NCI-H774 (cell line): ENCODE data around the gene FKTN.

Experiments
- DNase-seq: peaks from one replicate; lab custom pipeline; 2025; lab: John Stamatoyannopoulos, UW

Gene FKTN

DNA sequence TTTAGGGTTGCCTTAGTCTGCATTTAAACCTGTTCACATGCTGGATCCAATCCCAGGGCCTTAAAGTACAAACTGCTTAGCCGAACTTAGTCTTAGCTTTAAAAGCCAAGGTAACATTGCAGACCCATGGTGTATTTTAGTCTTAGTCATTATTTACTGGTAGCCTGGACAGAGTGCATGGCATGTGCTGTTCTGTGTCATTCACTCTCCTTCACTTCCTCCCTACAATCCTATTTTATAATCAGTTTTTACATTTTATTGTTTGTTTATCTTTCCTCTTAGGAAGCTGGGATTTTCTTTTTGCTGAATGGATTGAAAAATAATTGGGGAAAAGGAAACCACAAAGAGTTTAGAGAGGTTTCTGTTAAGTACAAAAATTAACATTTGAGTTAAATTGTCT, 74.9 kb downstream of the FKTN start:
- no peak for DNase-seq

DNA sequence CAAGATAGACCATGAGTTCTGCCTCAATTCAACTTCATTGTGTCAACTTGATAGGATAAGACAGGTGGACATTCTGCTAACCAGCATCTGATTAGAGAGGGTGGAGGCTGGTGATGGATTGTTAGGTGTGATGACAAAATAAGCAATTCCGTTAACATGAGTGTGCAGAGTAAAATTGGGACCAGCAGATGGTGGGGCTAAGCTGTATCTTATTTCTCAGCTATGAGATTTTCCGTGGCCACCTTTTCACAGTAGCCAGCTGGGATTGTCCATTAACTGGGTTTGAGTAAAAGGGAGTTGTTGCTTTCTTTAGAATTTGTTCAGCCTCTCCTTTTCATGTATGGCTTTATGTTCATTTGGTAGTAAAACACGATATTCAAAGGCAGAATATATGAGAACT, 75.5 kb downstream of the FKTN start:
- no peak for DNase-seq

DNA sequence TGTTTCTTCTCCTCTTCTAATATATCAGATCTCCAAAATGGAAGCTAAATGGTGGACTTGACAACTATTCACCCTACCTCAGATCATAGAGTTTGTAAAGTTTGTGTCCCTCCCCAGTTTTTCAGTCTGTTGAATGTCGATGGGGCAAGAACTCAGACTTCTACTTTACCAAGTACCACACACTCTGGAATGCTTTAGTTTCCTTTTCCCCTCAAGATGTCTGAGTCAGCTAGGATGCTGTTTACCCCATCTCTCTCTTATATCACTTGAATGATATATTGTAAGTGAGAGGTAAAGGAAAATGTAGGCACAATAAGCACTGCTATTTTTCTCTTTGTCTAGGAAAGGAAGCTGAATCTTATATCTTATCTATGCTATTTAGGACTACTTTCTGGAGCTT, 78.4 kb downstream of the FKTN start:
- DNase-seq = no peak

DNA sequence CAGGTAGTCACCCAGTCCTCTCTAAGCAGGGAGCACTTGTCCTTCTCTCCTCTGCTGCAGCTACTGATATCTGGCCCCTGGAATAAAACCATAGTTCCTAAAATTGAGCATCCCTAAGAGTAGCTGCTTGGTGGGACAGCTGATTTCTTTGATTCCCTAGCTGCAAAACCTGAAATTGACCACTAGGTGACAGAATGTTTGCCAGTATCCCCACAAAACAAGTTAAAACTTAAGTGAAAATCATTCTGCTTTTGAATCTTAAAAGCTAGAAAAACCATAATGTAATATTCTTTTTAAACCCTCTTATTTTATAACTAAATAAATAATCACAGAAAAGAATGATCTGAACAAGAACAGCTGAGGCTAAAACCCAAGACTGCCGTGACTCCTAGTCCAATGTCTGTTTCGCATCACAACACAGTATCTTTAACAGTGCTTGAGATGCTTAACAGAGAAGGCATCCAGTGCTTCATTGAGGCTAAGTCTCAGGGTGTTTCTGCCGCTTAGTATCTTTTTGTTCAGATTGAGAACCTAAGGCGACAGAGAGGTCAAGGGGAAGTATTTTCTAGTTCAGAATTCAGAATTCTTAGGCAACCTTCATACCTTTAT, 80.0 kb downstream of the FKTN start:
- DNase-seq = no peak

DNA sequence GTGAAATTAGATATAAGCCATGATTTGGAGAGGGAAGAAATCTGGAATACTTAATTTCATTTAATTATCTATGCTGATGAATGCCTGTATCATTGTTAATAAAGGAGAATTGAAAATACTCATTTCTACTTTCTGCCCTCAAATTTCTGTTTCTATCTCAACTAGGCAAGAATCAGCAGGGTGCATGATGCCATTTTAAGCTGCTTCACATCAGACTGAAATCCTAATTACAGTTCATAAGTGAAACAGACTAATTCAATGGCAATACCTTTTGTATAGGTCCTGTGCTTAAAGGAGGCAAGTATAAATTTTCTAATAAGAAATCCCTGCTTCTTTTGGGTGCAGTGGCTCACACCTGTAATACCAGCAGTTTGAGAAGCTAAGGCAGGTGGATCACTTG, 82.0 kb downstream of the FKTN start:
- no peak for DNase-seq

DNA sequence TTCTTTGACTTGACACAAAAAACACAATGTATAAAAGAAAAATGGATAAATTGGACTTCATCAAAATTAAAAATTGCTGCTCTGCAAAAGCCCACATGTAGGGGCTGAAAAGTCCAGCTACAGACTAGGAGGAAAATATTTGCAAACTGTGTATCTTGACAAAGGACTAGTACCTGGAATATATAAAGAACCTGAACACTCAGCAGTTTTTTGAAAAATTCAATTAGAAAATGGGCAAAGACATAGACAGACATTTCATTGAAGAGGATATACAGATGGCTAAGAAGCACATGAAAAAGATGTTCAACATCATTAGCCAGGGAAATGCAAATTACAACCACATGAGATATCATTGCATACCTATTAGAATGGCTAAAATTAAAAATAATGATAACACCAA, 85.9 kb downstream of the FKTN start:
- no peak for DNase-seq

DNA sequence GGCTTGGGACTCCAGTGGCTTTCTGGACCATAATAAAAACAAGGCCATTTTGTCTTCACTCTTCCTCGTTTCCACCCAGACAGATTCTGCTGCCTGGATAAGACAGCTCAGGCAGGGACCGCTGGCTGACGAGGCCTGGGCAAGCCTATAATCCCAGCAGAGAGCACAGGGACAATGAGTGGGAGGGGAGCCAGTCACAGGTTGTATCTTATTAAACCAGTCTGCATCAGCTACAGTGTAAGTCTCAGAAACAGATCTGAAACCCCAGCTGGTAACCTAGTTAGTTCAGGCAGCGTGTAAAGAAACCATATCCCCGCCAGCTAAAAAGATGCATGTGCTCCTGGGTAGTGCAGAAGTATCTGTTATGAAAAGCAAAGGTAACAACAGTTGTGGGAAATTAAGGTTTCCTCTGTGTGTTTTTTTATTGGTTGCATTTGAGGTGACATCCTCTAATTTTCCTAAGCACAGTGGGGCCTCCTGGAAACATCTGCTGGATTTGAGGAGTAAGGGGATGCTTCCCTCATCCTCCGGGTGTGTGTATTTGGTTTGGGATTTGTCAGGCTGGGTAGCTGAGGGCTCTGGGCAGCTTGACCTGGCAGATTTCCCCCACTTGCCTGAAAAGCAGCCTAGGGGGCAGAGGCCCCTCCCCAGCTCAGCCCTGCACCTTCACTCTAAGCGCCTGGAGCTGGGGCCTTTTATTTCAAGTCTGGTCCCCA, 89.1 kb downstream of the FKTN start:
- no peak for DNase-seq

DNA sequence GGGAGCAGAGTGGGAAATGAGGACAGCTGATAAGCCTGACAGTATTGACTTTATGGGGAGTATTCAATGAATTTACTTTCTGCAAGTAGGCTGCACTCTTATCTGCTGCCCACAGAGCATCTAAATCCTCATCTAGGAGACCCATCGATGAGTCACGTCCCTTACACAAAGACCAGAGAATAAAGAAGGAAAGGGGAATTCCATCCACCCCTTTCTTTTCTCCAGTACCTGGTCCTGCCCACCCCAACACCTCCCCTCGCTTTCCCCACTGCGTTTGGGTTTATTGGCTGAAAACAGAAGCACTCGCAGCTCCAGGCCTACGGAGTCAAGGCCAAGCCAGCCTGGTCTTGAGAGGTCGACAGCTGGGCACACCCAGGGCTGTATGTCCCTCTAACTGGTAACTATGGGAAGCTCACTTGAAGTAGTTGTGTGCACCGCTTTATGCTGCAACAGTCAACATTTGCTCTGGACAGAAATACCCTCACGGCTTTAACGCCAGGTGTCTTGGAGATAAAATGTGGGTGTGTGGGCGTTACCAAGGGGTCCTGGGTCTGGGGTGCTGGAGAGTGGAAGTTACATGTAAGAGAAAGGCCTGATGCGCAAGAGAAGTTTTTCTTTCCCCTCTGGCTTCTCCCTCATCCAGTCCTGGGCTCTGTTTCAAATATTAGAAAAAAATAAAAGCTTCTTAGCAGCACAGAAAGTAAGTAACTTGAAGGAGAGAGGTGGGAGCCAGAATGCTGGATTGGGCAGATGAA, 89.8 kb downstream of the FKTN start:
- DNase-seq = no peak

DNA sequence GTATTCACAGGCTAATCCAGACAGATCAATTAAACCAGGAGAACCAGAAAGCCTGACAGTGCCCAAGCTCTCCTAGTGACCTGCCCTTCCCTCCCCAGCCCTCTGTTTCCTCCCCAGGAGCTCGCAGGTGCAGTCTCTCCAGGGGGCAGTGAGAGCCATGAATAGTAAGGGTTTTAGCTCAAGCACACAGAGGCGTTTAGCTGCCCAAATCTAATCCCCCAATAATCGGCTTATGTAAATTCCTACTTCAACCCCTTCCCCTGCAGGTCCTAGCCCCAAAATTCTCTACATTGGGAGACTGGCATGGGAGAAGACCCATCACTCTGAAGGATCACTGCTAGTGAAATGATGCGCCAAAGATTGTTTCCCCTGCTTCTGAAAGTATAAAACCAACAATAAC, 93.9 kb downstream of the FKTN start:
- DNase-seq = no peak

DNA sequence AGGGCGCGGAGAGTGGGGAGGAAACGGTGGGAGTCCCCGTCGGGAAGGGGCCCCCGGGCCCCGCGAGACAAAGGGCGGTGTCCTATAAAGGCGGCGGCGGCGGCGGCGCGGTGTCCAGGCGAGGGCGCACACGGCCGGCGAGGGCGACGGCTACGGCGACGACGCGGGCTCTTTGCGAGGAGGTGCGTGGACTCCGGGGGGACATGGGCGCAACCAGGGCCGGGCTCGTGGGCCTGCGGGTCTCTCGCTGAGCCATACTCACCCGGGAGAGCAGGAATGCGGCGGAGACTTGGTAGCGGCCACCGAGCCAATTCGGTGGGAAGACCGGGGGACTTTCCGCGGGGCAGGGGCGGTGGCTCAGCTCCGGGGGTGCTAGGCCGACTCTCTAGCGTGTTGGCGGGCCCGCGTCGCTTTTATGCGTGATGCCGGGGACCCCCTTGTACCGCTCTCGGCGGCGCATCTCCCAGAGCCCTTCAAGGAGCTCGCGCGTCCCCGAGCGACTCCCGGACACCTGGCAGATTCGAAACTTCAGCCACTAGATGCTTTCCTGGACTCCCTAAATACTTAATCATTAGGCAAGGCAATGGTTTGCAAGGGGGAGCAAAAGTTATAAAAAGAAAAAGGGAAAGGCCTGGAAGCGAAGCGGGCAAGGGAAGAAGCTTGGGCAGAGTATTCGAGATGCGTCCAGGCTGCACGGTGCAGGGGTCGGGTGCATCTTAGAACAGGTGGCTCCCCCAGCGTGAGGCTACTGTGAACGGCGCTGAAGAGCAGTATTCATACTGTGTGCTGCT, 98.4 kb downstream of the FKTN start:
- DNase-seq = peak; percentile 12

DNA sequence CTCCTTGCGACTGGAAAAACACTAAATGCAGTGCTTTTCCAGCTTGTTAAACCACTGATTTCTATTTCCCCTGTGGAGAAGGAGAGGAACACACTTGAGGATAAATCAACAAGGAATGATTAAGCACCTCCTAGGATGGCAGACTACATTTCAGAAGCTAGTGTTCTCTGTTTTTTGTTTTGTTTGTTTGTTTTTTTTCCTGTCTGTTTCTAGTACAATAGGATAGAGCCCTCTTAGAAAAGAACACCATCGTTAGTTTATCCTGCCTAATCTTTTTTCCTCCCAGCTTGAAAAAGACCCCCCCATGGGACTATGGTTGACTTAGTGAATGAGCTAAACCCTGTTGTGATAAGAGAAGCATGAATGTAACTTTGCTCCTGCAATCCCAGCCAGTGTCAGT, 100.4 kb downstream of the FKTN start:
- DNase-seq = no peak

DNA sequence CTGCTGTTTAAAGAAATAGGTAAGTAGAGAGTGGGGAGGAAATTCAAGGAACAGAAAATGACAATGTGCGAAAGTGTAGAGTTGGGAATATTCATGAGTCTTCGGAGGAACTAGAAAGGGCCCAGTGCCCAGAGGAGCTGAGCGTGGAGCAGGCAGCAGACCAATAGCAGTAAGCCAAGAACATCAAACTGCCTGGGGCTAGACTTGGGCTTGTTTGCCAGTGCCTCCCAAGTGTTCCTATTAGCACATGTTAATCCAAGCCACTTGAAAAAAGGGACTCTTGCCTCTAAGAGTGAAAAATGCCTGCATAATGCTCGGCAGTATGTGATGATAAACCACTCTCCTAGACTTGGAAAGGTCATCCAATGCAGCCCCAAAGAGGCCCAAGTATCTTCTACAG, 103.1 kb downstream of the FKTN start:
- DNase-seq = no peak

DNA sequence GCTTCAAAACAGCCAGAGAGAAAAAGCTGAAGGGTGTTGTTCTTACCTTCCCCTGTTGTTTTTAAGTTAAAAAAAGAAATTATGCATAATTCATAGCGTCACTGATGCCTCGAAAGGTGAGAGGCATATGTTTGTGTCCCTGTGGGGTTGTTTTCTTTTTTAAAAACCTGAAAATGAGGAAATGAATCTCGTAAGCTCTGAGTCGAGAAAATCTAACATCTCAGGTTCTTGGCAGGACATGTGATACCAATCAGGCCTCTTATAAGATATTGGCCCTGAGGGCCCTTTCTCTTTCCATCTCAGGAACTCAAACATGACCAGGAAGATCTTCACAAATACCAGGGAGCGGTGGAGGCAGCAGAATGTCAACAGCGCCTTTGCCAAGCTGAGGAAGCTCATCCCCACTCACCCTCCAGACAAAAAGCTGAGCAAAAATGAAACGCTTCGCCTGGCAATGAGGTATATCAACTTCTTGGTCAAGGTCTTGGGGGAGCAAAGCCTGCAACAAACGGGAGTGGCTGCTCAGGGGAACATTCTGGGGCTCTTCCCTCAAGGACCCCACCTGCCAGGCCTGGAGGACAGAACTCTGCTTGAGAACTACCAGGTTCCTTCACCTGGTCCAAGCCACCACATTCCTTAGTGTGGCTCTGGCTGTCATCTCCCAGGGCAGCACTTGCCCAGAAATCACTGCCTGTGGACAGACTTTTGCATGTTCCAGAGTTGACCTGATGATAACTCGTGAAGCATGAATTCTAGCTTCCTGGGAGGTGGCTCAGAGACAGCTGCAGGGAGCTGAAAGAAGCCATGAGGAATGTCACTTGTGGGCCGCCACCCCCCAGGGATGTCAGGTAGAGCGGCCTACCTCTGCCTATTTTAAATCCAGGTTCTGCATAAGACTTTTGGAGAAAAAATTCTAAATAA, 104.5 kb downstream of the FKTN start, which contains the start of gene TAL2:
Gene TAL2, plus strand, starts transcription at position 274 of the 921 bp plus-strand sequence. Its CDS starts 40 bp downstream, at position 314.
- DNase-seq = no peak

DNA sequence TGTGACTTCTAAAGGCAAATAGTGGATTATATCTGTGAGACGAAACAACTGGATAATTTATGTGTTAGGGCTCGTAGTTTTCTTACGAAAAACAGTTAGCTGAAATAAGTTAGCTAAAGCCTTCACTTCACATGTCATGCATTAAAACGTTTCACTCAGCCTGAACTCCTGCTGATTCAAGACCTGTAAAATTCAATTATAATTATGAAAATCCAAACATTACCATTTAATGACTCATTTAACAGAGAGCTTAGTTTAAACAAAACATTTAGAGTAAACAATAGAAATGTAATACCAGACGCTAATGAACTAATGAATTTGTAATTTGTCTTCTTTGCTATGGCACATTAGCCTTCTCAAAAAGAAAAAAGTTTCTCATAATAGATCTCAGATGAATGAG, 106.0 kb downstream of the FKTN start:
- DNase-seq = no peak

DNA sequence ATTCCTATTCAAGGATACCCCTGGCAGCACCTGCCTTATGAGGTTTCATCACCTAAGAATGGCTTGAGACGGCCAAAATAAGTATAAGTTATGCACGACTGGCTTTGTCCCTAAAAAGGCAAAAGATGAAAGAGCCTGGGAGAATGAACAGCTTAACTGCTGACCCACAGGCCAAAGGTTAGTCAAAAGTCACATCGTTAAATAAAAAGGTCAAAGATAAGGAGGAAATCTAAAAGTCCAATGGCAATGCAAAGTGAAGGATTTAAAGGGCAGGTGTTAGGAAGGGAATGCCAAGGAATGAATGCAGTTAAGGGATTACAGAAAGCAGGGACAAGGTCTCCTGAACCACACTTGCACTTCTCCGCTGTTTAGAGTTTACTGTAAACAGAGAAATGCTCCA, 109.9 kb downstream of the FKTN start:
- DNase-seq = no peak

DNA sequence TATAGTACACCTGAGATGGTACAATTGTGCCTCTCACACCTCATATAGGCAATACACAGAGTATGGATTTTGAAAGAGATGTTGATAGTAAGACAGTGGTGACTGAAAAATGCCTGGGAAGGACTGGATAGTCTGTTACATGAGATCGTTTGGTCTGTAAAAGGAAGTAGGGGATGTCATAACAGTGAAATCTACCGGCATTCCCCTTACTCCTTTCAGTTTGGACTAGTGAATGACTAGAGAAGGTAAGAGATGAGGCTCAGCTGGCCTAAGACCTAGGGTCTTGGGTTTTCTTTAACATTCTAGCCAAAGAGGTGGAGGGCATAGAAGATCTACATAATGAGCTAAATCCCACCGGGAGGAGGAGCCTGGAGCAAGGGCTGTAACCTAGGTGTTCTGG, 112.4 kb downstream of the FKTN start:
- DNase-seq = no peak

DNA sequence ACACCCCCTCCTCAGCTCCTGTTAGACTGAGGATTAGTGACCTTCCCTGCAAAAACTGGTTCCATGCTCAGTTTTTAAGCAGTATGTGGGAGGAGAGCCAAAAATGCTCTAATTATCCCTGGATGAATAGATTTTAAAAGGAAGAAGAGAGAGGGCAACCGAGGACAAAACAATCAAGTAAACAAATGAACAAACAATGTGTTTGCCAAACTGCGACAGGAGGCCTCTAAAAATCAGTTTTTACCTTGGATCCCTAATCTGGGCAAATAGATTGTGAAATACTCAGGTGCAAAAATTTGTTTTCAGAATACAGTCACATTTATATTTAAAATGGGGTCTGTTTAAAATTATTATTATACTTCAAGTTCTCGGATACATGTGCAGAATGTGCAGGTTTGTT, 112.8 kb downstream of the FKTN start:
- DNase-seq = no peak

DNA sequence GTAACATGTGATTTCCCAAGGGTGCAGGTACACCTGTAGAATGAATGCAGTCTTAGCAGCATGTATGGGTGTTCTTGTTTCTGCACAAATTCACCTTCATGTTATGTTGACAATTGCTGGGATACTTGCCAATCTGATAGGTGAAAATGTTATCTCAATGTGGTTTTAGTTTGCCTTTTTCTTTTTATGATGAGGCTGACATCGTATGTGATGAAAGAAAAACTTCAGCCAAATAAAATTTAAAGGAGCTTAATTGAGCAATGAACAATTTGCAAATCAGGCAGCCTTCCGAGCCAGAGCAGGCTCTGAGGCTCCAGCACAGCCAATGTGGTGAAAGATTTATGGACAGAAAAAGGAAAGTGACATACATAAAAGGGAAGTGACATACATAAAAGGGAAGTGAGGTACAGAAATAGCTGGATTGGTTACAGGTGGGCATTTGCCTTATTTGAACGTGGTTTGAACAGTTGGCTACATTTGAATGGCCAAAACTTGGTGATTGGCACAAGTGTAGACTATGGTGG, 114.8 kb downstream of the FKTN start:
- DNase-seq = no peak

DNA sequence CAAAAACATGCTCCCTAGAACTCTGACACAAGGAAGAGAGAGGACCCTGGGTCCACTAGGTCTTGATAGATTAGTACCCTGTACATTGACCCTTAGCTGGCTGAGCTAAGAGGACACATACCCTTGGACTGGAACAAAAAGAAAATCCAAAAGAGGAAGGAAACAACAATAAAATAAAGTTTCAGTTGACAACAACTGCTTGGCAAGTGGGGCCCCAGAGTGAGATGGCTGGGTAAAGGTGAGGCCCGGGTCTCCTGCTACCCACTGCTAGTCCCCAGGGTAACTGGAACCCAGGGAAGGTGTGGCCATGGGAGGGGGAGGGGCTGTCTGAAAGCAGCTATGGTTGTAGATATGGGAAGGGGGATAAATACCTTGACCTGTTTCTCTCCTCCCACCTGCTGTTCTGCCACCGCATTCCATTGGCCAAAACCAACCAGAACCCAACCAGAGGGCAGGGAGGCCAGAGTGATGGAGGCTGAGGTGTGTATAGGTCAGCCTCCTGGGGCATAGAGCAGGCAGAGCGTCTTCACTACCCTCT, 116.0 kb downstream of the FKTN start:
- DNase-seq = no peak

DNA sequence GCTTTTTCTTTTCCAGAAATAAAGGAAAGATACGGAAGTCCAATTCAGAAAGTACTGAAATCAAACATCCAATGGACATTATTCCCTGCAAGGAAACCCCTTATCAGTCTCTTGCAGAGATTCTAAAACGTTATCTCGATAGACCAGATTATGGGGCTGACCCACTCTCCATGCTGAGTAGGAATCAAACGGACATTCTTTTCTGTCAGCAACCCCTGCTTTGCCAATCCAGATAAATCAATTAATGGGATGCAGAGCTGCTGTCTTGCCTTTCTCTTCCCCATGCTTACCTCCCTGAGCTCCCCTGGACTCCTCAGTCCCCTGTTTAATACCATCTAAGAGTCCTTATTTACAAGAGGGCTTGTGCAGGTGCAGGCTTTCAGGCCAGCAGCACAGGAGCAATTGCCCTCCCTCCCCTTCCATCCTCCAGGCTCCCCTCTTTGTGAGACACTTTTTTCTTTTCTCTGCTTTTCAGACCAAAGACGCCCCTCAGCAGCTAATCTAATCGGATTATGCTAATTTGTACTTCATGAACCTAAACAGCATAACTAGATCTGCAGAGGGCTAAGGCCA, 118.5 kb downstream of the FKTN start:
- DNase-seq = no peak

DNA sequence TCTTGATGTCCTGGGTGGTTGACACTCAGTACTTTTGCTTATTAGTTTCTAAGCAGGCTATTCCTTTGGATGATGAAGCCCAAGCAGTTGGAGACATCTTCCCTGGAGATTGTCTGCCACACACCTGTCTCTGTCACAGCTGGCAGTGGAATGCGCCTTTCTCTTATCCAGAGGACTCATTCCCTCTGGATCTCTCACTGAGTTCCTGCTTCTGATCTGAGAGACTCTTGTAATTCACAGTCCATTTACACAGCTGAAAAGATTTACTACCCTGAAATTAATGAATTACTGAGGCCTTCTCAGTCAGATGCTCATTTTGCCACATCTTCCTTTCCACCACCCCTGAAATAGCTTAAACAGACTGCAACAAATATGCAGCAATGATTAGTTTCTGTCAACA, 120.2 kb downstream of the FKTN start:
- no peak for DNase-seq
